ENCODE results near the gene NINL. TPM values are rescaled to one million over a fixed set of nuclear protein-coding genes. Genes with fewer than 3 reads are reported as not detected.

NINL gene
- total and polyA plus RNA-seq, 2 experiments from 2014 or later: 23.2 to 24.5 TPM

DNA sequence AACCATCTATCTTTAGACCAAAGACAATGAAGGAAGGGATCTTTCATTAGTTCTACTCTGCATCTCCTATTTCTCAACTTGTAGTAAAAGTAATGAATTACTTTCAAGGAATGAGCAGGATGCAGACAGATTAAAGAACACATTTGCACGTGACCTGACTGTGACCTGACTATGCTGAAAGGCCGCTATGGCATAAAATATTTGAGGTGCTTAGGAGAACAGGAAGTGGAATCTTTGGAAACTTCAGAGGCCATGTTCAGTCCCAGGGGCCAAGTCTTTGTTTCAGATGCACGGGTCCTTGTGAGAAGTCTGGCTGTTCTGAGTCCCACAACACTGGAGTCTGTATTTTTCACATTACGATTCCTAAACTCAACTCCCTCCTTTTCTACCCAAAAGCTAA, 41.0 kb downstream of the NINL start:
- no peak overlapping the region for H2AFZ ChIP-seq
- peaks cover 80% of the 10 kb centered on the region for H3K79me2 ChIP-seq
- H3K4me2 ChIP-seq: no peak overlapping the region
- H4K20me1 ChIP-seq (ENCODE audit: insufficient read depth, poor library complexity, severe bottlenecking): peaks cover 12% of the 10 kb centered on the region
- no peaks in the 10 kb centered on the region for H3K9me2 ChIP-seq (replicated peaks; ENCODE audit: insufficient read depth)
- no peak for TF ChIP-seq EZH2phosphoT487 (IDR thresholded peaks at IDR 0.05; ENCODE audit: low read depth, severe bottlenecking, unreplicated experiment)
- no peaks in the 10 kb centered on the region for H3K36me3 ChIP-seq (replicated peaks; ENCODE audit: insufficient read depth, low read depth)
- peaks cover 54% of the 10 kb centered on the region for H3K4me1 ChIP-seq (ENCODE audit: insufficient read depth)
- no peaks in the 10 kb centered on the region for H3K9me3 ChIP-seq (ENCODE audit: low read depth)
- H3K27me3 ChIP-seq: no peaks in the 10 kb centered on the region
- peak overlapping the region; percentile 57 for H3K27ac ChIP-seq
- no peak for DNase-seq (ENCODE audit: low spot score)
- 59% methylated on average over 4 of the region's 4 CpGs for WGBS (ENCODE audit: low lambda C conversion rate, missing lambda C conversion rate)
- no peak overlapping the region for H3K4me3 ChIP-seq

DNA sequence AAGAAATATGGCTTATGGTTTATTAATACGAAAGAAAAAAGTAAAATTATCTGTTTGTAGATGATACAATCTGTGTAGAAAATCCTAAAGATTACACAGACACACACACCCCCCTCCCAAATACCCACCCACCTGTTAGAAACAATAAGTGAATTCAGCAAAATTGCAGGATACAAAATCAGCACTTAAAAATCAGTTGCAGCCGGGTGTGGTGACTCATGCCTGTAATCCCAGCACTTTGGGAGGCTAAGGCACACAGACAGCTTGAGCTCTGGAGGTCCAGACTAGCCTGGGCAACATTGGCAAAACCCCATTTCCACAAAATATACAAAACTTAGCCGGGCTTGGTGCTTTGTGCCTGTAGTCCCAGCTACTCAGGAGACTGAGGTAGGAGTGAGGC, 42.3 kb downstream of the NINL start:
- Histone ChIP-seq H3K27me3 (no peaks in the 10 kb centered on the region), H3K36me3 (replicated peaks; ENCODE audit: insufficient read depth, low read depth) (no peaks in the 10 kb centered on the region), H3K4me1 (ENCODE audit: insufficient read depth) (peaks cover 45% of the 10 kb centered on the region), H2AFZ (no peak overlapping the region), H3K27ac (peak overlapping the region; percentile 57), H3K9me2 (replicated peaks; ENCODE audit: insufficient read depth) (no peaks in the 10 kb centered on the region), H3K79me2 (peaks cover 82% of the 10 kb centered on the region), H3K9me3 (ENCODE audit: low read depth) (no peaks in the 10 kb centered on the region), H3K4me3 (no peak overlapping the region), H3K4me2 (peak overlapping the region; percentile 10), H4K20me1 (ENCODE audit: insufficient read depth, poor library complexity, severe bottlenecking) (peaks cover 16% of the 10 kb centered on the region)
- WGBS (ENCODE audit: low lambda C conversion rate, missing lambda C conversion rate): 48% methylated on average over 3 of the region's 3 CpGs
- TF ChIP-seq, protein P1, sequence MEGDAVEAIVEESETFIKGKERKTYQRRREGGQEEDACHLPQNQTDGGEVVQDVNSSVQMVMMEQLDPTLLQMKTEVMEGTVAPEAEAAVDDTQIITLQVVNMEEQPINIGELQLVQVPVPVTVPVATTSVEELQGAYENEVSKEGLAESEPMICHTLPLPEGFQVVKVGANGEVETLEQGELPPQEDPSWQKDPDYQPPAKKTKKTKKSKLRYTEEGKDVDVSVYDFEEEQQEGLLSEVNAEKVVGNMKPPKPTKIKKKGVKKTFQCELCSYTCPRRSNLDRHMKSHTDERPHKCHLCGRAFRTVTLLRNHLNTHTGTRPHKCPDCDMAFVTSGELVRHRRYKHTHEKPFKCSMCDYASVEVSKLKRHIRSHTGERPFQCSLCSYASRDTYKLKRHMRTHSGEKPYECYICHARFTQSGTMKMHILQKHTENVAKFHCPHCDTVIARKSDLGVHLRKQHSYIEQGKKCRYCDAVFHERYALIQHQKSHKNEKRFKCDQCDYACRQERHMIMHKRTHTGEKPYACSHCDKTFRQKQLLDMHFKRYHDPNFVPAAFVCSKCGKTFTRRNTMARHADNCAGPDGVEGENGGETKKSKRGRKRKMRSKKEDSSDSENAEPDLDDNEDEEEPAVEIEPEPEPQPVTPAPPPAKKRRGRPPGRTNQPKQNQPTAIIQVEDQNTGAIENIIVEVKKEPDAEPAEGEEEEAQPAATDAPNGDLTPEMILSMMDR (IDR thresholded peaks at IDR 0.05; ENCODE audit: poor library complexity): no peak
- TF ChIP-seq EZH2phosphoT487 (IDR thresholded peaks at IDR 0.05; ENCODE audit: low read depth, severe bottlenecking, unreplicated experiment) (no peak), EZH2 (IDR thresholded peaks at IDR 0.05; ENCODE audit: borderline replicate concordance) (no peak)
- DNase-seq (ENCODE audit: low spot score): no peak

DNA sequence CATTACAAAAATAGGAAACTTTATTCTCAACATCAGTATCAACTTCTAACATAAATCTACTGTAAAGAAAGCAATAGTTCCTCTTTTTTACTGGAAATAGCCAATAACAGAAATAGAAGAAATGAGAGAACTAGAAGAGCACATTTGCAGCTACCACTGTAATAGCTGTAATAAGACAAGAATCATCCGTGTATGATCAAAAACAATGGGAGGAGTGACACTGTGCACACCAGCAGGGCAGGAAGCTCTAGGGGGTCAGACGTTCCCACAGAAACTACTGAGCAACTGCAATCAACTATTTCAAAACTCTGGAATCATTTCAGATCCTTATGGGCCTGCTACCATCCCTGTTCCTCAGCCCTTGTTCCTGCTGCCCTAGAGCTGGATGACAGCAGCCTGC, 43.7 kb downstream of the NINL start:
- Histone ChIP-seq H3K79me2 (peaks cover 82% of the 10 kb centered on the region), H3K36me3 (replicated peaks; ENCODE audit: insufficient read depth, low read depth) (no peaks in the 10 kb centered on the region), H3K4me2 (peak overlapping the region; percentile 50), H3K4me1 (ENCODE audit: insufficient read depth) (peaks cover 43% of the 10 kb centered on the region), H3K9me3 (ENCODE audit: low read depth) (no peaks in the 10 kb centered on the region), H2AFZ (no peak overlapping the region), H3K4me3 (no peak overlapping the region), H3K27me3 (no peaks in the 10 kb centered on the region), H3K9me2 (replicated peaks; ENCODE audit: insufficient read depth) (no peaks in the 10 kb centered on the region), H3K27ac (peak overlapping the region; percentile 80), H4K20me1 (ENCODE audit: insufficient read depth, poor library complexity, severe bottlenecking) (peaks cover 16% of the 10 kb centered on the region)
- TF ChIP-seq, protein P1 (IDR thresholded peaks at IDR 0.05; ENCODE audit: poor library complexity): no peak
- TF ChIP-seq EZH2phosphoT487 (IDR thresholded peaks at IDR 0.05; ENCODE audit: low read depth, severe bottlenecking, unreplicated experiment) (no peak), EZH2 (IDR thresholded peaks at IDR 0.05; ENCODE audit: borderline replicate concordance) (no peak)
- WGBS (ENCODE audit: low lambda C conversion rate, missing lambda C conversion rate): 40% methylated on average over 2 of the region's 2 CpGs
- DNase-seq (ENCODE audit: low spot score): no peak

DNA sequence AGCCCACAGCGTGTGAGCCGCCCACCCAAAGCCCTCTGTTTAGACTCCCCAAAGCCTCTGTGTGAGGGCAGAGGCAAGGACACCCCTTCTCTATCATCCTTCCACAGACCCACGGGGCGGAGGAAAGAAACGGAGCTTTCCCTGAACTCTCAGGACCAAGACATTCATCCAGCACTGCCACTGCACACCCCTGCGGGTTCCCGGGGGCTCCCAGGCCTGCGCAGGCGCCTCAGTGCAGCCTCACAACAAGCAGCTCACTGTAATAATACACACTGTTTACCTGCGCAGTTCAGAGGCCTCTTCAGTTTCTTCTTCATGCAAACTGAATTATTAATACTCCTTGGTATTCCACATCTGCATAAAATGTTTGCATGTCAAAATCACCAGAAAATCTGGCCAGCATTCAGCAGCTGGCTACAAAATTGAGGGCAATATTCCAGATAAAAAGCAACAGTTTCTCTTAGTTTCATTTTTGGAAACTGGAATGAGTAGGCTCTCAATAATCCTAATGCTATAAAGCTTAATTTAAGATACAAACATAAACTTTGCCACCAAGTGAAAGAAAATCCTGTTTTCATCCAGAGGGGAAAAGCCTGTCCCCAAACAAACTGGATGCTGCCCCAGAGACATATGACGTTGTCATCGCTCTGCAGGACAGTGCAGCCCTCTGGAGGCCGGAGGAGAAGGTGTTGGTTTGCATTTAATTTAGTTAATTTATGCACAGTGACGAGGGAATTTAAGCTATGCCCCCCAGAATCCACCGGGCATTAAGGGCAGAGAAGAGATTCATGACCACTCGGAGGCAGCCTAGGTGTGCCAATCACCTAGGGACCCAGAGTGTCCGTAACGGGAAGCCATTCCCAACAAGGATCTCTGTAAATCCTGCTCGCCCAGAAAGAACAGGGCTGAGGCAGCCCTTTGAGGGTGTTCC, 45.3 kb downstream of the NINL start:
- Histone ChIP-seq H3K27me3 (no peaks in the 10 kb centered on the region), H3K4me1 (ENCODE audit: insufficient read depth) (peaks cover 32% of the 10 kb centered on the region), H3K4me2 (no peak overlapping the region), H3K4me3 (no peak overlapping the region), H3K79me2 (peaks cover 86% of the 10 kb centered on the region), H3K36me3 (replicated peaks; ENCODE audit: insufficient read depth, low read depth) (no peaks in the 10 kb centered on the region), H3K9me2 (replicated peaks; ENCODE audit: insufficient read depth) (no peaks in the 10 kb centered on the region), H3K9me3 (ENCODE audit: low read depth) (no peaks in the 10 kb centered on the region), H4K20me1 (ENCODE audit: insufficient read depth, poor library complexity, severe bottlenecking) (peaks cover 20% of the 10 kb centered on the region), H3K27ac (no peak overlapping the region), H2AFZ (no peak overlapping the region)
- DNase-seq (ENCODE audit: low spot score): no peak
- WGBS (ENCODE audit: low lambda C conversion rate, missing lambda C conversion rate): 94% methylated on average over 19 of the region's 19 CpGs
- TF ChIP-seq, protein P1 (IDR thresholded peaks at IDR 0.05; ENCODE audit: poor library complexity): peak; percentile 20
- no peak for TF ChIP-seq EZH2 (IDR thresholded peaks at IDR 0.05; ENCODE audit: borderline replicate concordance)
